ENCODE measurements around the gene C19orf33. TPM values are rescaled to one million over a fixed set of nuclear protein-coding genes. Genes with fewer than 3 reads are reported as not detected.

Gene C19orf33
- total and polyA plus RNA-seq, 10 donors: 3.2 to 53.6 (median 5.3) TPM; not detected in 2

- no peak for TF ChIP-seq CTCF (IDR thresholded peaks at IDR 0.05 in 8 of 11, conservative IDR thresholded peaks at IDR 0.05 in 3 of 11)
- no peak for TF ChIP-seq POLR2AphosphoS5 (IDR thresholded peaks at IDR 0.05)
- TF ChIP-seq POLR2A (IDR thresholded peaks at IDR 0.05): no peak
- 88 to 94% (median 92%) methylated on average over 19 to 24 of the region's 24 CpGs for WGBS, 5 donors
- no peak overlapping the region for H3K4me3 ChIP-seq
- no peak for DNase-seq
- no peaks in the 10 kb centered on the region for H3K27me3 ChIP-seq (replicated peaks in 1 of 7)
- peaks cover 0 to 57% (median 37%) of the 10 kb centered on the region in 6 donors for H3K36me3 ChIP-seq
- H3K9me3 ChIP-seq: no peaks in the 10 kb centered on the region
- no peak overlapping the region for H3K27ac ChIP-seq
- intact Hi-C loops (cut with DNase I; ENCODE audit: low total_unique reads): no loop called here
- H3K4me1 ChIP-seq: peaks cover 0 to 37% (median 6%) of the 10 kb centered on the region in 6 donors
These were observed 5.0 kb downstream of the C19orf33 start for GRCh38 chr19:38308926-38309614.

DNA sequence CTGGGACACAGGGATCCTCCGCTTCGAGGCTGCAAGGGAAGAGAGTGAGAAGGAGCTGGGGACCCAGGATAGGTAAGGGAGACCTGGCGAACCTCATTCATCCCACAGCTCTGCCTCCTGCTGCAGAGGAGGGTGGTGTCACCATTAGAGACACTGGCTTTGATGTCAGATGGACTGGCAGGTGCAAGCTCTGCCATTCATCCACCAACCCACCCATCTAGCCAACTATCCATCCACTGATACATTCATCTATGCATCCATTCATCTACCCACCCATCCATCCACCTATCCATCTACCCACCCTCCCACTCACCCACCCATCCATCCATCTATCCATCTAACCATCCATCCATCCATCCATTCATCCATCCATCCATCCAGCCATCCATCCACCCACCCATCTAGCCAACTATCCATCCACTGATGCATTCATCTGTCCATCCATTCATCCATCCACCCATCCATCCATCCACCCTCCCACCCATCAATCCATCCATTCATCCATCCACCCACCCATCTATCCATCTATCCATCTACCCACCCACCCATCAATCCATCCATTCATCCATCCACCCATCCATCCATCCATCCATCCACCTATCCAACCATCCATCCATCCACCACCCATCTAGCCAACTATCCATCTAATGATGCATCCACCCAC is 5.7 kb downstream of the C19orf33 start:
- H3K27me3 ChIP-seq (replicated peaks in 1 of 7): no peaks in the 10 kb centered on the region
- peaks cover 0 to 50% (median 37%) of the 10 kb centered on the region in 6 donors for H3K36me3 ChIP-seq
- H3K9me3 ChIP-seq: no peaks in the 10 kb centered on the region
- 88 to 100% (median 97%) methylated on average over 2 to 3 of the region's 3 CpGs for WGBS, 5 donors
- peaks cover 0 to 37% (median 6%) of the 10 kb centered on the region in 6 donors for H3K4me1 ChIP-seq
- intact Hi-C loops (cut with DNase I; ENCODE audit: low total_unique reads): no loop called here
- TF ChIP-seq POLR2AphosphoS5 (IDR thresholded peaks at IDR 0.05) (no peak), CTCF (IDR thresholded peaks at IDR 0.05 in 8 of 11, conservative IDR thresholded peaks at IDR 0.05 in 3 of 11) (no peak), POLR2A (IDR thresholded peaks at IDR 0.05) (no peak)
- H3K27ac ChIP-seq: no peak overlapping the region
- DNase-seq: no peak
- H3K4me3 ChIP-seq: no peak overlapping the region

DNA sequence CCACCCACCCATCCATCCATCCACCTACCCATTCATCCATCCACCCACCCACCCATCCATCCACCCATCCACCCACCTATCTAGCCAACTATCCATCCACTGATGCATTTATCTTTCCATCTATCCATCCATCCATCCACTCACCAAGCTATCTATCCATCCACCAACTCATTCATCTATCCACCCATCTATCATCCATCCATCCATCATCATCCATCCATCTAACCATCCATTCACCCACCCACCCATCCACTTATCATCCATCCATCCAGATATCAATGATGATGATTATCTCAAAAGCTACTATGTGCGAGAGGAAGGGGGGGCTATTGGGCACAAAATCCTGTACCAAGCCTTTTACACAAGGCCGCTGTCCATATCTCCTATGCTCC is 6.2 kb downstream of the C19orf33 start:
- H3K4me3 ChIP-seq: no peak overlapping the region
- no peak overlapping the region for H3K27ac ChIP-seq
- no peaks in the 10 kb centered on the region for H3K27me3 ChIP-seq (replicated peaks in 1 of 7)
- peaks cover 0 to 45% (median 32%) of the 10 kb centered on the region in 6 donors for H3K36me3 ChIP-seq
- intact Hi-C loops (cut with DNase I; ENCODE audit: low total_unique reads): no loop called here
- TF ChIP-seq POLR2AphosphoS5 (IDR thresholded peaks at IDR 0.05): no peak
- TF ChIP-seq CTCF (IDR thresholded peaks at IDR 0.05 in 8 of 11, conservative IDR thresholded peaks at IDR 0.05 in 3 of 11): no peak
- no peak for TF ChIP-seq POLR2A (IDR thresholded peaks at IDR 0.05)
- no peak for DNase-seq
- WGBS, 5 donors: 95 to 100% (median 96%) methylated on average over 2 of the region's 2 CpGs
- H3K4me1 ChIP-seq: peaks cover 0 to 42% (median 10%) of the 10 kb centered on the region in 6 donors
- no peaks in the 10 kb centered on the region for H3K9me3 ChIP-seq

DNA sequence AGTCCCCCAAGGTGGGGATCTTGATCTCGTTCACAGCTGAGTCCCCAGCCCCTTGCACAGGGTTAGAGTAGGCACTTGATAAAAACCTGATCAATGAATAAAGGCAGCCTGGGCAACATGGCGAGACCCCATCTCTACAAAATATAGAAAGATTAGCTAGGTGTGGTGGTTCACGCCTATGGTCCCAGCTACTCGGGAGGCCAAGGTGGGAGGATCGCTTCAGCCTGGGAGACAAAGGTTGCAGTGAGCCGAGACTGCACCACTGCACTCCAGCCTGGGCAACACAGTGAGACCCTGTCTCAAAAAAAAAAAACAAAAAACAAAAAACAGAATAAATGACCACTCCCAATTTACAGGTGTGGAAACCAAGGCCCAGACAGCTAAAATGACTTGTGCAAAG is 6.9 kb downstream of the C19orf33 start:
- intact Hi-C loops (cut with DNase I; ENCODE audit: low total_unique reads): no loop called here
- Histone ChIP-seq H3K9me3 (no peaks in the 10 kb centered on the region), H3K4me3 (no peak overlapping the region), H3K4me1 (peaks cover 0 to 46% (median 12%) of the 10 kb centered on the region in 6 donors), H3K36me3 (peaks cover 0 to 38% (median 28%) of the 10 kb centered on the region in 6 donors), H3K27me3 (replicated peaks in 1 of 7) (no peaks in the 10 kb centered on the region), H3K27ac (no peak overlapping the region)
- no peak for TF ChIP-seq CTCF (IDR thresholded peaks at IDR 0.05 in 8 of 11, conservative IDR thresholded peaks at IDR 0.05 in 3 of 11)
- TF ChIP-seq POLR2AphosphoS5 (IDR thresholded peaks at IDR 0.05): no peak
- TF ChIP-seq POLR2A (IDR thresholded peaks at IDR 0.05): no peak
- 86 to 98% (median 97%) methylated on average over 6 of the region's 6 CpGs for WGBS, 5 donors
- DNase-seq: no peak

Measured in spleen (tissue), 11 donors.